A549 (cell line): ENCODE data around the gene DAGLA.

ENCODE experiments used
- BCL3 ChIP-seq: fragments of >200 bp; sonication (Bioruptor Twin); formaldehyde crosslinking; IDR thresholded peaks from 3 replicates; pipeline ENCODE4 v1.6.1; 2016
- CEBPB ChIP-seq, 2 experiments: fragments of >200 bp in 1 of 2; sonication (Bioruptor Twin) in 1 of 2; formaldehyde crosslinking in 1 of 2; IDR thresholded peaks; 2 replicates each; pipeline ENCODE4 v1.6.1; 2012 to 2016
- FOSB ChIP-seq: fragments of 250-450 bp; sonication (Bioruptor Pico); IDR thresholded peaks from 2 replicates; pipeline ENCODE4 v1.5.0; 2020; ENCODE audit warnings: mild to moderate bottlenecking, moderate library complexity
- JUN ChIP-seq, 2 experiments: fragments of >200 bp; sonication (Bioruptor Twin); formaldehyde crosslinking; IDR thresholded peaks; 2 replicates in 1 of 2; 3 replicates in 1 of 2; pipeline ENCODE4 v1.6.1; 2016 to 2017
- KDM1A ChIP-seq: fragments of 200-600 bp; sonication (generic); IDR thresholded peaks from 2 replicates; pipeline ENCODE4 v1.6.1; 2016; ENCODE audit warnings: low read depth, mild to moderate bottlenecking
- MYC ChIP-seq: IDR thresholded peaks from 2 replicates; pipeline ENCODE4 v1.6.1; 2012; ENCODE audit warnings: mild to moderate bottlenecking, inconsistent platforms, low read length, improper control_type of control experiment, borderline replicate concordance
- NFE2L2 ChIP-seq: fragments of 150-350 bp; conservative IDR thresholded peaks from 2 replicates; pipeline ENCODE4 v1.6.1; 2014; ENCODE audit warnings: low read length
- NPAS2 ChIP-seq: fragments of 250-450 bp; sonication (Bioruptor Pico); IDR thresholded peaks from 2 replicates; pipeline ENCODE4 v1.8.0; 2022; ENCODE audit warnings: mild to moderate bottlenecking, moderate library complexity, borderline replicate concordance
- POLR2A ChIP-seq: IDR thresholded peaks from 2 replicates; pipeline ENCODE4 v1.6.1; 2012; ENCODE audit warnings: mild to moderate bottlenecking, low read length
- RARB ChIP-seq: fragments of 250-450 bp; sonication (Bioruptor Pico); IDR thresholded peaks from 2 replicates; pipeline ENCODE4 v1.8.0; 2021; ENCODE audit warnings: mild to moderate bottlenecking, moderate library complexity
- RCOR1 ChIP-seq: fragments of 150-350 bp; IDR thresholded peaks from 2 replicates; pipeline ENCODE4 v1.6.1; 2014; ENCODE audit warnings: antibody characterized with exemption, low read length, low read depth
- RNF2 ChIP-seq: fragments of 200-600 bp; sonication (generic); IDR thresholded peaks from 2 replicates; pipeline ENCODE4 v1.6.1; 2016; ENCODE audit warnings: low read depth, mild to moderate bottlenecking, antibody characterized with exemption, moderate library complexity, borderline replicate concordance
- ZC3H11A ChIP-seq: fragments of 450-650 bp; IDR thresholded peaks from 2 replicates; pipeline ENCODE4 v1.6.1; 2014; ENCODE audit warnings: antibody characterized with exemption, mild to moderate bottlenecking
- TF ChIP-seq, protein P1 (sequence below): fragments of >200 bp; sonication (Bioruptor Twin); formaldehyde crosslinking; IDR thresholded peaks from 3 replicates; pipeline ENCODE4 v1.5.1; 2016

- TF ChIP-seq CEBPB (IDR thresholded peaks at IDR 0.05) (no peak), KDM1A (no peak), POLR2A (no peak), ZC3H11A (no peak), RARB (CRISPR knock-in tag) (no peak), JUN (IDR thresholded peaks at IDR 0.05) (no peak), RNF2 (no peak), NFE2L2 (no peak), FOSB (CRISPR knock-in tag) (no peak), BCL3 (no peak), MYC (no peak), NPAS2 (CRISPR knock-in tag) (no peak), RCOR1 (no peak)
- TF ChIP-seq, protein P1, sequence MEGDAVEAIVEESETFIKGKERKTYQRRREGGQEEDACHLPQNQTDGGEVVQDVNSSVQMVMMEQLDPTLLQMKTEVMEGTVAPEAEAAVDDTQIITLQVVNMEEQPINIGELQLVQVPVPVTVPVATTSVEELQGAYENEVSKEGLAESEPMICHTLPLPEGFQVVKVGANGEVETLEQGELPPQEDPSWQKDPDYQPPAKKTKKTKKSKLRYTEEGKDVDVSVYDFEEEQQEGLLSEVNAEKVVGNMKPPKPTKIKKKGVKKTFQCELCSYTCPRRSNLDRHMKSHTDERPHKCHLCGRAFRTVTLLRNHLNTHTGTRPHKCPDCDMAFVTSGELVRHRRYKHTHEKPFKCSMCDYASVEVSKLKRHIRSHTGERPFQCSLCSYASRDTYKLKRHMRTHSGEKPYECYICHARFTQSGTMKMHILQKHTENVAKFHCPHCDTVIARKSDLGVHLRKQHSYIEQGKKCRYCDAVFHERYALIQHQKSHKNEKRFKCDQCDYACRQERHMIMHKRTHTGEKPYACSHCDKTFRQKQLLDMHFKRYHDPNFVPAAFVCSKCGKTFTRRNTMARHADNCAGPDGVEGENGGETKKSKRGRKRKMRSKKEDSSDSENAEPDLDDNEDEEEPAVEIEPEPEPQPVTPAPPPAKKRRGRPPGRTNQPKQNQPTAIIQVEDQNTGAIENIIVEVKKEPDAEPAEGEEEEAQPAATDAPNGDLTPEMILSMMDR = no peak
Measured at GRCh38 chr11:61745781-61746441, 65.7 kb downstream of the DAGLA start.
